Inflammatory macrophage treated with lipopolysaccharide for 4 hours (primary cell): ENCODE data around the gene NKIRAS1.

Source experiments
- DNase-seq: peaks from one replicate; pipeline ENCODE4 v3.0.0-alpha.2; 2020

Gene NKIRAS1

DNA sequence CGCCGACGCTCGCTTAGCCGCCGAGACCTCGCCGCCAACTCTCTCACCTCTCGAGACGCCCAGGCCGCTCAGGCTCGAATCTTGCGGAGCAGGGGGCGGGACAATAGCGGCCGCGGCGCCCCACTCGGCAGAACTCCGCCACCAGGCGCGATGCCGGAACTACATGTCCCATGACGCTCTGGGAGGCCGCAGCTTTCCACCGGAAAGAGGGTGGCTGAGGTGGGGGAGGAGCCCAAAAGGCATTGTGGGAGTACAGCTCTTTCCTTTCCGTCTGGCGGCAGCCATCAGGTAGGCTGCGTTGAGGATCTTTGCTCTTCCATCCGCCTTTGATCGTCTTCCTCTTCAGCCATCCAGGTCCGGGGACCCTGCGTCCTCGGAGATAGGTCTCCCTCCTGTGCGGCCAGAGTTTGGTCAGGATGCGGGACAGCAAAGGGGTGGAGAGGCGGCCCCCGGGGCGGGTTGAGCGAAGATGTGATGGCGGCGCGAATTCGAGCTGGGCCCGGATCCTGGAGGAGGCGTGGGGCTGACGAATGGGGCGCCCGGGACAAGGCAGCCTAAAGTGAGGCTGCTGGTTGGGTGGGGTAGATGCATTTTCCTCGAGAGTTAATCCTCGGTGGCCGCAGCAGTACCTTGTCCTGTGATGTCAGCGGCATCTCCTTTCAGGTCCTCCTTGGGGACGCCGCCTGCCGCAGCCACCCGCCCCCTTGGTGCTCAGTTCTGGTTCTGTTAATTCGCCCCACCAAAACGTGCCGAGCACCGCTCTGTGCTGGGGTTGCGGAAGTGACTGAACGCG is at the start of gene NKIRAS1, which contains the start of gene RPL15:
Gene NKIRAS1 (minus strand): TSS at position 105 of the 793 bp plus-strand sequence. CDS start 6,086 bp downstream, outside the sequence.
Gene RPL15 (plus strand): TSS at position 247 of the 793 bp plus-strand sequence. CDS start 728 bp downstream, outside the sequence.
- peak; percentile 98 for DNase-seq

DNA sequence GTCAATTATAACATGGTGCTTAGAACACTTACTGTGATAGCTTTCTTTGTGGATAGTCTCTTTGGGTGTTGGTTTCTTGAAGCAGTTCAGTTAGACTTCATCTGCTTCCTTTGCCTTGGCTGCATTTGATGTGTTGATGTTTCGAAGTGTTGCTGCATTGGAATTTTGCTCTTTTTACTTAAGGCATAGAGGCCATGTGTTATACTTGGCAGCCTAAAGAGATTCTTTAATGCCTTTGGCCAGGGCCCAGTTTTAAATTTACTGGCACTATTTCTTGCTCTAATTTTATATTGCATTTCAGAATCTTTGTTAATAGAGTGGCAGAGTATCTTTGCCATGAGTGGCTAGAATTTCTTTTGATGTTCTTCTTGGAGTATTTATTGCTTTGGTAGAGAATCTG is 49.5 kb upstream of the NKIRAS1 start:
- no peak for DNase-seq

DNA sequence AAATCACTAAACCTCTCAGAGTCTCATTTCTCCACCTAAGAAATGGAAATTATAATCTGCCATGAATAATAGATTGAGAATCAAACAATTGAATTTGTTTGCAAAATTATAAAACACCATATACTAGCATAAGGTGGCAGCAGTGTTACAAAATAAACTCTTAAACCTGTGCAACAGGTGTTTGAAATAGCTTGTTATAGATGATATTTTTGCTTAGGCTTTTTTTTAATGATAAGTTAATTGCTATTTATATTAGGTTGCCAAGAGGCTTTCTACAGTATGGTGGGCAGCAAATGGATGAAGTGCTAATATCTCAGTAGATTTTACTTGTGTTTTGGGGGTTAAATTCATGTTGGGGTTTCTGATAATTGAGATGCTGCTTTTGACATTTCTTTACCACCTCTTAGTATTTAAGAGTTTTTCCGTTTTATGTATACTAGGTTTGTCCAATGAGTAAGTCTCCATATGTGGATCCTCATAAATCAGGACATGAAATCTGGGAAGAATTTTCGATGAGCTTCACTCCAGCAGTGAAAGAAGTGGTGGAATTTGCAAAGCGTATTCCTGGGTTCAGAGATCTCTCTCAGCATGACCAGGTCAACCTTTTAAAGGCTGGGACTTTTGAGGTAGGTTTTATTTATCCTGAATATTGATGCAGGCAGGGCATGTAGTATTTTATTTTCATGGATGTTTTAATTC is 47.9 kb upstream of the NKIRAS1 start:
- no peak for DNase-seq

DNA sequence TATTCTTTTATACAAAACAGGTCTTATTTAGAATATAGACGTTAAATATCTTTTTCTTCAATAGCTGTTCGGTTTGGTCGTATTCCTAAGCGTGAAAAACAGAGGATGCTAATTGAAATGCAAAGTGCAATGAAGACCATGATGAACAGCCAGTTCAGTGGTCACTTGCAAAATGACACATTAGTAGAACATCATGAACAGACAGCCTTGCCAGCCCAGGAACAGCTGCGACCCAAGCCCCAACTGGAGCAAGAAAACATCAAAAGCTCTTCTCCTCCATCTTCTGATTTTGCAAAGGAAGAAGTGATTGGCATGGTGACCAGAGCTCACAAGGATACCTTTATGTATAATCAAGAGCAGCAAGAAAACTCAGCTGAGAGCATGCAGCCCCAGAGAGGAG is 45.1 kb upstream of the NKIRAS1 start:
- no peak for DNase-seq

DNA sequence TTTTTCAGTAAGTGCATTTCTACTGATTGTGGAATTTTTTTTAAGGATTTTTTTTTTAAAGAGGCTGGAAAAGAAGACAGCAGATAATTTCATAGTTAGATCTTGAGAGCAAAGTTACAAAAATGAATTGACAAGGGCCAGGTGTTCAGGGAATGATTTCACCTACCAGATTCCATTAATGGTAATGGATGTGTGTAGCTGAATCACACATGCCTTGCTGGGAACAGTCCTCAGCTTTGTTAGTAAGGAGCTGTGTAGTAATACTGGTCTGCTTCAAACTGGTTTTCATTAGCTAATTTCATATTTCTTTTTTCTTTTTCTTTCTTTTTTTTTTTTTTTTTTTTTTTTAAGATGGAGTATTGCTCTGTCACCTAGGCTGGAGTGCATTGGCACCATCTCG is 44.3 kb upstream of the NKIRAS1 start:
- DNase-seq = no peak

DNA sequence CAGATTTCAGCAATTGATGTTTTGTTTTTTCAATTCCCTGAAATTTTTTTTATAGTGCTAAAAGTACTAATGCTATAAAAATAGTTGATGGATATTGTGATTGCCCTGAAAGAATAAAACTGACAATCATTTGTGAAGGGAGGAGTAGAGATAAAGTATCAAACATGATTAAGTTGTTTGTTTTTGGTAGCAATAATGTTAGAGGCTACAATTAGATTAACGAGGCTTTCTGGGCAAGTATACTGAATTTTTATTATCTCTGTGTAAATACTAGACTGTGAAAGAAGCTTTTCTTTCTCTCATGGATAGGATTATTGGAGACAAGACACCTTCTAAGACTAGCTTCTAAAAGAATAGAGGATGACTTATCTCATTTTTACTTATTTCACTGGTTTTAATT is 43.9 kb upstream of the NKIRAS1 start:
- DNase-seq = no peak

DNA sequence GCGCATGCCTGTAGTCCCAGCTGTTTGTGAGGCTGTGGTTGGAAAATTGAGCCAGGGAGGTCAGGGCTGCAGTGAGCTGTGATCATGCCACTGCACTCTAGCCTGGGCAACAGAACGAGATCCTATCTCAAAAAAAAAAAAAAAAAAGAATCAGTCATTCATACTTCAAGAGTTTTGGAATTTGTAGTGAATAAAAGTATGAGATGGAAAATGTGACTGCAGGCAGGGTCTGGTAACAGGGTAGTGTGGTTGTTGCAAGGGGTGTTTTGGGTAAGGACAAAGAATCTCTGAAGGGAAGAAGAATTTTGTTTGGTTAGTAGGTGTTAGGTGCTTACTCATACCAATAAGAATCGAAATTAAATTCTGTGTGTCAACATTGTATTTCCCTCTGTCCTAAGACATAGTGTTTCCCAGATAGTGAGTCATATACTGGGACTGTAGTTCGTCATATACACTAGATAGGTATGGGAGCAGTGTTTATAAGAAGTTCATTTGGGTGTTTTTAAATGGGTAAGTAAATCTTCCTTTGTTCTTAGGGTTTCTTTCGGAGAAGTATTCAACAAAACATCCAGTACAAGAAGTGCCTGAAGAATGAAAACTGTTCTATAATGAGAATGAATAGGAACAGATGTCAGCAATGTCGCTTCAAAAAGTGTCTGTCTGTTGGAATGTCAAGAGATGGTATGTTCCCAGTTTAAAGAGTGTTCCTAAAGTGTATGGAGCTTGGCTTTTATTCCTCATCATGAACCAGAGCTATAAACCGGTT is 42.5 kb upstream of the NKIRAS1 start:
- no peak for DNase-seq

DNA sequence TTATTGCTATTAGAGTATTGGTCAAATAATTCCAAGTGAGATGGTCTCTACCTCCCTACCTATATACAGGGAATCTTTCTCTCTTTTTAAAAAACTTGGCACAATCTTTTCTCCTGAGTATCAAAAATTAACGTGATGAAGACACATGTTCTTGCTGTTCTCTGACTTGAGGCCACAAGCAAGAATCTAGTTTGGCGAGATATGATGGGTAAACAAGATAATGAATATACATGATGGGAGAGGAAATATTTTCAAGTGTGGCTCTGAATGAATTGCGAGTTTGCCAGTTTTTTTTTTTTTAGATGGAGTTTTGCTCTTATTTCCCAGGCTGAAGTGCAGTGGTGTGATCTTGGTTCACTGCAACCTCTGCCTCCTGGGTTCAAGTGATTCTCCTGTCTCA is 39.9 kb upstream of the NKIRAS1 start:
- DNase-seq = no peak

DNA sequence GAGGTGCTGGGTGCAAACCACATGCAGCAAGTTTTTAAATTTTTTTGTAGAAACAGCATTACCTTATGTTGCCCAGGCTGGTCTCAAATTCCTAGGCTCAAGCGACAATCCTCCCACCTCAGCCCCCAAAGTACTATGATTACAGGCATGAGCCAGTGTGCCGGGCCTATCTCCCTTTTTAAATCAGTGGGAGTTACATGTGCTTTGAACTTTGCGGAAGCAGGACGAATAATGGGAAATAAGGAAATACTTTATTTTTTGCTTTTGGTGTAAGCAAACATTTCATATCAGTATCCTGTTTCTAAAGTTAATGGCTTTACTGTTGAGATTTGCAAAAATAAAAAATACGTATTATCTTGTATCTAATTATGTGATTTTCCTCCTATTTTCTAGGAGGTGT is 37.4 kb upstream of the NKIRAS1 start:
- DNase-seq = no peak

DNA sequence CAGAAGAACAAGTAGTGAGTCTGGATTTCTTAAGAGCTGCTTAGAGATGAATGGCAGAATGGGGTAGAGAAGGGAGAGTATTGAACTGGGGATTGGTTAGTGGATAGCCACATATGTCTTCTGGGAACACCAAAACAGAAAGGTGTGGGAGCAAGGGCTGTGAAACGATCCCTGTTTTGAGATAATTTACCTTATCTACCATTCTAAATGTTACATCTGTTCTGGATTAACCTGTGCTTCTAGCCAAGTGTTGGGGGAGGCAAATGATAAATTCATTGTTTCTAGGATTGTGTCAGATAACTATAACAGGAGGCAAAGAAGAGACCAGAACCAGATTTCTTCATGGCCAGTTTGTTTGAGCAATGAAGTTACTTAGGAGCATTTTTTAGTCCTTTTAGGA is 36.7 kb upstream of the NKIRAS1 start:
- DNase-seq = no peak

DNA sequence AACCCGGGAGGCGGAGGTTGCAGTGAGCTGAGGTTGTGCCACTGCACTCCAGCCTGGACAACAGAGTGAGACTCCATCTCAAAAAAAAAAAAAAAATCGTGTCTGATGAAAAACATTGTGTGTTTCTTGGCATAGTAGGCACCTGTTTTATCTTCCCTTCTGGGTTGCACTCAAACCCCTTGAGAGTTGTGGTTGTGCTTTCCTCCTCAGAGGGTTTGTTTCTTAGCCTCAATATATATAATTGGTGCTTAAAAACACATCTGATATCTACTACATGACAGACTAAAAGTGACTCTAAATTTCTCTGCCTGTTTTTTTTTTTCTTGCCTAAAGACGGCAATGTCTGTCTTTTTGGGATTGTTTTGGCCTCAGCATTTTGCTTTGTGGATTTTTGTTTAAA is 35.9 kb upstream of the NKIRAS1 start:
- DNase-seq = no peak

DNA sequence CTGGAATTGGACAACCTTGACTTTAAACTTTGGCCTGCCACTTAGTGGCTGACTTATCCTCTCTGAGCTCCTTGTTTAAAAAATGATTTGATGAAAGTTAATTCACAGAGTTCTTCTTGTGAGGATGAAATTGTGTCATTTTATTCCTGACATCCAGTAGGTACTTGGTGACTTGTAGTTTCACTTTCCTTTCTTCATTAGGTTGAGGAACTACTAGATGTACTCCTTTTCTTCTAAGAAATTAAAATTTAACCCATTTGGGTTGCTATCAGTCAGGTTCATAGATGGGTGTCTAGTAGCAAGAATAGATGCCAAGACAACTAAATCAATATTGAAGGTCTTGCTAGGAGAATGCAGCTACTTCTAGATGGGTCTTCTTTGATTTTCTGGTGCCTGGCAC is 33.5 kb upstream of the NKIRAS1 start:
- peak; percentile 60 for DNase-seq

DNA sequence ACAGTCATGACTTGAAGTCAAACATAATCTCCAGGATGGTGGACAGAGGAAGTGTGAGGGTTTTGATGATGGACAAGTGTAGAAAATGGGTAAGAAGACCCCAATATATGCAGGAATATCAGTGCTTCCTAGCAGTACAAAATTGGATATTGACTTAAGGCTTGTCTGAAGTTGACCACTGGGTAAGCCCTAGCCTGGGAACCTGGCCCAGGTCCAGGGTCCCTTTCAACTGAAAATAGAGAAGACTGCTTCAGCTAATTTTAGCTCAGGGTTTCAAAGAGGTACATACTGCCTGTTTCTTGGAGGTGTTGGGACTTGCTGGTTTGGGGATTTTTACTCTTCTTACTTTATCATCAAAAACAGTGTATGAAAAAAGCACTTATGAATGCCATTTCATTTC is 33.0 kb upstream of the NKIRAS1 start:
- DNase-seq = no peak

DNA sequence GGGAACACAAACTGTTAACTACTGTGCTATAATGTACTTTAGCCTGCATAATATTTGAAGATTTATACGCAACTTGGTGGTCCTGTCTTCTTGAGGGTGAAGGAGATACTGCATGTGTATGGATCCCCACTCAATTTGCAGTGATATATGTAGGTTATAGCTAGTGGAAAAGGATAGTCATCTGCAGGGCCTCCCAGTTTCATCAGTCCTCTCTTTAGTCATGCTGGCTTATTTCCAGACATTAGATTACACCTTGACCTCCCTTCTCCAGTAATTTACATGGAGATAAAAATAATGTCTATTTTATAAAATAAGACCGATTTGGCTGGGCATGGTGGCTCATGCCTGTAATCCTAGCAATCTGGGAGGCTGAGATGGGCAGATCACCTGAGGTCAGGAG is 32.0 kb upstream of the NKIRAS1 start:
- no peak for DNase-seq

DNA sequence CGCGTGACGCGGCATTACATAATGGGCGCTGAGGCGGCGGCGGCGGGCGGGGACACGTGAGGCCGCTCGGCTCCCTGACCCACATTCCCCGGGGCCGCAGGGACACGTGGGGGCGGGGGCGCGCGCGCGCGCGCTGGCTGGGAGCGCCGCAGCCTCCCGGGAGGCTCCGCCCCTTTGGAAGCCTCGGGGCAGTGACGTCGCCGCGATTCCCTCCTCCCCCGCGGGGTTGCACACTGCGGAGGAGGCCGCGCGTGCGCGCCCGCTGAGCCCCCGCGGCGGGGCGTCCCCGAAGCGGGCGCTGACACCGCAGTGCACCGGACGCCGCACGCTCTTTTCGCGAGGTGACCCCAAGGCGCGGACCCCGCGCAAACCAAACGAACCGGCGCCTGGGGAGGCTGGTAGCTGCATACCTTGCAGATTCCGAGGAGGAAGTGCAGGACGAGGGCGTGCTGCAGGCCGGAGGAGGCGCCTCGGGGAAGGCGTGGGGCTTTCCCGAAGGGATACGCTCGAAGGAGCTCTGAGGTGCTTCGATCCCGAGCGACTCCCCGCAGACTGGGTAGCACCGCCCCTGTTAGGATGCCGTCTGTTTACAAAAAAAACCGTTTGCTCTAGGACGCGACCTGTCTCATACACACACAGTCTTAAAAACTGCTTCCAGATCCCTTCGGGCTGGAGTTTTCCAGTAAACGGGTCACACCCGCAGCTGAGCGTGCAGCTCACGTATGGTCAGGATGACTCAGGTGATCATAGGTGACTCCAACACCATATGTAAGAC is 29.3 kb upstream of the NKIRAS1 start:
- DNase-seq = peak; percentile 97

DNA sequence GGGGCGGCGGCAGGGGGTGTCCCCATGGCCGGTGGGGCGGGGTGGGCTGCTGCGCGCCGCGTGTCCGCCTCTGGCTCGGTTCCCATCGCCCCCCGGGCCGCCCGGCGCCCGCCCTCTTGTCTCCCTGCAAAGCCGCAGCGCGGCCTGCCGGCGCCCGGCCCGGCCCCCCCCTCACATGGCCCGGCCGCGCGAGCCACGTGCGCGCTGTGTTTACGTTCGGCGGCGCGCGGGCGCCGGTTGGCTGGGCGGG is 28.8 kb upstream of the NKIRAS1 start:
- no peak for DNase-seq

DNA sequence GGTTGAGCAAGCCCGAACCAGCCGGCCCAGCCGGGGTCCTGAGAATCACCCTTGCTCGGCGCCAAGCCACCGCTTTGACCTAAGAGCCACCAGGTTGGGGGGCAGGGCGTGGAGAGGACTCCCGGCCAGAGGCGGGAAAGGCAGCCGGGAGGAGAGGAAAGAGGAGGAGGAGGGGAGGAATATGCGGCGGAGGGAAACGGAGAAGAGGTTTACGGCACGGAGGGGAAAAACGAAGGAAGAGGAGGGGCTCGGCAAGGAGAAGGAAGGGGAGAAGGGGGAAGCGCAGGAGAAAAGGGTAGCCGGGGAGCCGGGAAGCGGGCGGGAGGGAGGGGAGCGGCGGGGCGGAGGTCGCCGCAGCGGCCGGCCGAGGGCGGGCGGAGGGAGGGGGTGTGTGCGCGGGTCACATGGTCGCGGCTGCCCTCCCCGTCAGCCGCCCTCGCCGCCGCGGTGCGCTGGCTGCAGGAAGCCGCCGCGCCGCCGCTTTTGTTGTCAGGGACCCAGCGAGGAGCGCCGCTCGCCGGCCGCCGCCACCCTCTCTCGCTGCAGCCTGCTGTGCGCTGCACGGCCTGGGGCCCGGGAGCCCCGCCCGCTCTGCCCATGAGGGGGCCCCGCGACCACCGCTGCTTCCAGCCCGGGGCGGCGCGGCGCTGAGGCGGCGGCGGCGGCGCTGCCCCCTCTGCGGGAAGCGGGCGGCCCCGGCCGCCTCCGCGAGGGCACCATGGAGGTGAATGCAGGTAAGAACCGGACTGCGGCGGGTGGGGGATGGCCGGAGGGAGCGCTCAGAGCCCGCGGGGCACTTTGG is 28.3 kb upstream of the NKIRAS1 start, which contains the start of gene NR1D2:
Gene NR1D2 (plus strand): TSS at position 426 of the 802 bp plus-strand sequence. CDS start 293 bp downstream, at position 719.
- DNase-seq = peak; percentile 81

DNA sequence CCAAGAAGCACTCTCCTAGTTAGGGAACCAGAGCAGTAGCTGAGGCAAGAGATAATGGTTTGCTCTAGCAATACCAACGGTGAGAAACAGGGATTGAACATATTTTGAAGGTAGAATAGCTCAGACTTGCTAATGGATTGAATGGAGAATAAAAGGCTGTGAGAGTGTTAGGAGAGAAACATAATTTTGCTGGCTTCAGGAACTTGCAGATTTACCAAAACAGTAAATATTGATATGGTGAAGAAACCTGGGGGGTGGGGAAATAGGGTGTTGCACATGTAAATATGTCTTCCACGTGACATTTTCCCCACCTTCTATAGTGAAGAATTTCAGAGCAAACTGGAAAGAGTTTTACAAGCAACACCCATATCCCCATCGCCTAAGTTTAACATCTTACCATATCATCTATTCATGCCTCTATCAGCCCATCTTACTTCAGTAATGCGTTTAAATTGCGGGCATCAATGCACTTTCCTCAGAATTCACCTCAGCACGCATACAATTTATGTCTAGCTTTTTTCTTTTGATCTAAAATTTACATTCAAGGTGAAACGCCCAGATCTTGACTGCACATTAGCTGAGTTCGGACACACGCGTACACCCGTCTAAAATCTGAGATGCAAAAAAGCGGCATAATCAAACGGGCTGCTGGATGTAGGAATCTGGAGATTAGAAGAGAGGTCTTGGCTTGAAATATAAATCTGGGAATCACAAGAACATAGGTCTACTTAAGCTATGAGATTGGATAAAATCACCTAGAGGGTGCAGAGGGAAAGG is 27.4 kb upstream of the NKIRAS1 start:
- DNase-seq = no peak

DNA sequence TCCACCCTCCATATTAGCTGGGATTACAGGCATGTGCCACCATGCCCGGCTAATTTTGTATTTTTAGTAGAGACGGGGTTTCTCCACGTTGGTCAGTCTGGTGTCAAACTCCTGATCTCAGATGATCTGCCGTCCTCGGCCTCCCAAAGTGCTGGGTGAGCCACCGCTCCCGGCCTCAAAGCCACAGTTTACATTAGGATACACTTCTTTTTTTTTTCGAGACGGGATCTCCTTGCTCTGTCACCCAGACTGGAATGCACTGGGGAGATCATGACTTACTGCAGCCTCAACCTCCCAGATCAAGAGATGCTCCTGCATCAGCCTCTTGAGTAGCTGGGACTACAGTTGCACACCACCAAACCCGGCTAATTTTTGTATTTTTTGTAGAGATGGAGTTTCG is 25.8 kb upstream of the NKIRAS1 start:
- DNase-seq = no peak

DNA sequence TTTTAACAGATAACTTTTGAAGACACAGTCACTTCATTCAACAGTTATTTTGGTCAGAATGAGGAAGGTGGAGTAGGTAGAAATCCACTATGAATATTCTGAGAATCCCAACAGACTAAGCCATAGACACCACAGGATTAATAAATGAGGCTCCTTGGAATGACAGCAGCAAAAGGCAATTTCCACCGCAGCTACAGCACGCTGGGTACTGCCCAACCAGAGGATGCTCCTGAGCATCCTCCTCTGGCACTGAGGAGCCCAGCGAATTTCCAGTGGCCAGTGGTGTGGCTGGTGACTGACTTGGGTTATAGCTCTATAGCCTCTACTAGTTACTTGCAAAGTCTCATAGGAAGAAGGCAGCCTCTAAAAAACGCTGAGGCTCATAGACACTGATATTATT is 24.6 kb upstream of the NKIRAS1 start:
- DNase-seq = no peak

DNA sequence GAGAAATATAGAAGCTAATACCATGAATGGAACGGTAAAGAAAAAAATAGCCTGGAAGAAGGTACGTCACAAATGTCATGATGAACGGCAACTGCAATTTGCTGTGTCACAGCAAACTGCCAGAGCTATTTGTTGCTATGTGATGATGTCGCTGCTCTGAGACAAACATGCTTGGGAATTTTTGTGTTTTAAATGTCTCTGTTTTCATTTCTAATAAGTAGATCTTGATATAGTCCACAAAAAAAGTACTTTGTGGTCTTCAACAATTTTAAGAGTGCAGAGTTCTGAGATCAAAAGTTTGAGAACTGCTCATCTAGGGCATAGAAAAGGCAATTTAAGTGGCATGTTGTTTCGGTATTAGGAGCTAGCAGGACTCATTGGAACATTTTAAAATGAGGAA is 24.0 kb upstream of the NKIRAS1 start:
- DNase-seq = no peak
